Muscle layer of duodenum (tissue), 2 donors: ENCODE results near the gene ECE1.
"Not testable (repeated sequence)": the region's sequence is repeated elsewhere in the genome, so short reads cannot be mapped to it uniquely, and the experiment has no call there.

Source experiments
- H3K27ac ChIP-seq: one replicate; pipeline ENCODE4 v1.7.0; 2013; ENCODE audit warnings: mild to moderate bottlenecking, low read length
- H3K27me3 ChIP-seq: one replicate; pipeline ENCODE4 v1.7.0; 2013; ENCODE audit warnings: low read depth, mild to moderate bottlenecking, control low read depth, low read length
- H3K36me3 ChIP-seq, 2 donors: one replicate each; pipeline ENCODE4 v1.7.0; 2013; ENCODE audit warnings: low read length in 2 of 2, control low read depth in 1 of 2, mild to moderate bottlenecking in 1 of 2; ENCODE audit not compliant: insufficient read depth in 2 of 2, control insufficient read depth in 1 of 2
- H3K4me1 ChIP-seq, 2 donors: one replicate each; pipeline ENCODE4 v1.7.0; 2013; ENCODE audit warnings: low read length in 2 of 2, mild to moderate bottlenecking in 2 of 2, control low read depth in 1 of 2, moderate library complexity in 1 of 2; ENCODE audit not compliant: insufficient read depth in 2 of 2, control insufficient read depth in 1 of 2
- H3K4me3 ChIP-seq, 2 donors: one replicate each; pipeline ENCODE4 v1.7.0; 2013; ENCODE audit warnings: low read length in 2 of 2, low read depth in 1 of 2, mild to moderate bottlenecking in 1 of 2
- H3K9me3 ChIP-seq, 2 donors: one replicate each; pipeline ENCODE4 v1.7.0; 2013; ENCODE audit warnings: low read length in 2 of 2, control low read depth in 1 of 2, mild to moderate bottlenecking in 1 of 2; ENCODE audit not compliant: control insufficient read depth in 1 of 2
- donor health status: healthy.

ECE1 gene

GRCh38 chr1:21200767-21201166 lies 89.5 kb downstream of the ECE1 start:
- Histone ChIP-seq H3K27ac (no peak overlapping the region), H3K36me3 (no peaks in the 10 kb centered on the region), H3K27me3 (no peaks in the 10 kb centered on the region), H3K4me3 (no peak overlapping the region), H3K9me3 (no peaks in the 10 kb centered on the region), H3K4me1 (no peaks in the 10 kb centered on the region)

- Histone ChIP-seq H3K36me3 (no peaks in the 10 kb centered on the region), H3K9me3 (no peaks in the 10 kb centered on the region), H3K27me3 (no peaks in the 10 kb centered on the region), H3K4me3 (no peak overlapping the region), H3K4me1 (no peaks in the 10 kb centered on the region), H3K27ac (no peak overlapping the region)
Observed at GRCh38 chr1:21198929-21199328, 91.3 kb downstream of the ECE1 start.

GRCh38 chr1:21192871-21193270 lies 97.4 kb downstream of the ECE1 start:
- Histone ChIP-seq H3K4me1 (no peaks in the 10 kb centered on the region), H3K4me3 (no peak overlapping the region), H3K27me3 (no peaks in the 10 kb centered on the region)

GRCh38 chr1:21192284-21192683 lies 98.0 kb downstream of the ECE1 start:
- Histone ChIP-seq H3K27ac (no peak overlapping the region), H3K4me3 (no peak overlapping the region), H3K27me3 (no peaks in the 10 kb centered on the region), H3K36me3 (no peaks in the 10 kb centered on the region), H3K4me1 (no peaks in the 10 kb centered on the region), H3K9me3 (no peaks in the 10 kb centered on the region)

More at GRCh38 chr1:21192871-21193270, 97.4 kb downstream of the ECE1 start:
- Histone ChIP-seq H3K9me3 (no peaks in the 10 kb centered on the region), H3K36me3 (no peaks in the 10 kb centered on the region), H3K27ac (no peak overlapping the region)

- not testable (repeated sequence) for H3K36me3 ChIP-seq, H3K4me3 ChIP-seq, H3K4me1 ChIP-seq, H3K9me3 ChIP-seq, H3K27ac ChIP-seq, H3K27me3 ChIP-seq
Observed at GRCh38 chr1:21190771-21191170, 99.5 kb downstream of the ECE1 start.

- Histone ChIP-seq H3K4me3 (no peak overlapping the region), H3K27ac (no peak overlapping the region), H3K9me3 (no peaks in the 10 kb centered on the region), H3K27me3 (no peaks in the 10 kb centered on the region), H3K36me3 (no peaks in the 10 kb centered on the region), H3K4me1 (no peaks in the 10 kb centered on the region)
Observed at GRCh38 chr1:21189906-21190500, 100.3 kb downstream of the ECE1 start.

GRCh38 chr1:21189421-21189820 lies 100.8 kb downstream of the ECE1 start:
- Histone ChIP-seq H3K9me3 (no peaks in the 10 kb centered on the region), H3K4me1 (no peaks in the 10 kb centered on the region), H3K27ac (no peak overlapping the region)

GRCh38 chr1:21188235-21188634 lies 102.0 kb downstream of the ECE1 start:
- H3K4me1 ChIP-seq = no peaks in the 10 kb centered on the region
- no peaks in the 10 kb centered on the region for H3K9me3 ChIP-seq
- H3K27me3 ChIP-seq = no peaks in the 10 kb centered on the region
- no peak overlapping the region for H3K27ac ChIP-seq
- H3K4me3 ChIP-seq = no peak overlapping the region
- no peaks in the 10 kb centered on the region for H3K36me3 ChIP-seq

More at GRCh38 chr1:21189421-21189820, 100.8 kb downstream of the ECE1 start:
- H3K36me3 ChIP-seq = no peaks in the 10 kb centered on the region
- H3K4me3 ChIP-seq = no peak overlapping the region
- H3K27me3 ChIP-seq = no peaks in the 10 kb centered on the region

- Histone ChIP-seq H3K9me3 (no peaks in the 10 kb centered on the region), H3K27me3 (no peaks in the 10 kb centered on the region), H3K27ac (no peak overlapping the region), H3K4me1 (no peaks in the 10 kb centered on the region), H3K4me3 (no peak overlapping the region), H3K36me3 (no peaks in the 10 kb centered on the region)
Observed at GRCh38 chr1:21185221-21185731, 105.0 kb downstream of the ECE1 start.

GRCh38 chr1:21184276-21184675 lies 106.0 kb downstream of the ECE1 start:
- Histone ChIP-seq H3K9me3 (no peaks in the 10 kb centered on the region), H3K27me3 (no peaks in the 10 kb centered on the region), H3K4me1 (no peaks in the 10 kb centered on the region), H3K4me3 (no peak overlapping the region), H3K27ac (no peak overlapping the region), H3K36me3 (no peaks in the 10 kb centered on the region)

GRCh38 chr1:21182181-21182731 lies 108.0 kb downstream of the ECE1 start:
- Histone ChIP-seq H3K4me1 (no peaks in the 10 kb centered on the region), H3K4me3 (no peak overlapping the region), H3K27me3 (no peaks in the 10 kb centered on the region), H3K36me3 (no peaks in the 10 kb centered on the region), H3K27ac (no peak overlapping the region), H3K9me3 (no peaks in the 10 kb centered on the region)

- not testable (repeated sequence) for H3K9me3 ChIP-seq, H3K4me1 ChIP-seq, H3K36me3 ChIP-seq, H3K27me3 ChIP-seq, H3K27ac ChIP-seq, H3K4me3 ChIP-seq
Observed at GRCh38 chr1:21178271-21178670, 112.0 kb downstream of the ECE1 start.
